ENCODE measurements around the gene CCDC167. TPM values are rescaled to one million over a fixed set of nuclear protein-coding genes. Genes with fewer than 3 reads are reported as not detected.

The CCDC167 gene
- total RNA-seq, 1 donor from 2014 or later: 38.3 TPM

- Mint-ChIP-seq H3K4me3 (peak overlapping the region; percentile 82), H3K36me3 (no peaks in the 10 kb centered on the region), H3K9me3 (no peaks in the 10 kb centered on the region), H3K27me3 (peaks cover 80% of the 10 kb centered on the region), H3K4me1 (ENCODE audit: unreplicated experiment) (peaks cover 24% of the 10 kb centered on the region), H3K27ac (no peak overlapping the region)
- no peak for DNase-seq (ENCODE audit: extremely low spot score, unreplicated experiment)
- peak; percentile 41 for TF ChIP-seq CTCF (conservative IDR thresholded peaks at IDR 0.05)
Measured at GRCh38 chr6:37535759-37536490, 36.2 kb upstream of the CCDC167 start.

GRCh38 chr6:37535428-37535758 lies 35.7 kb upstream of the CCDC167 start:
- Mint-ChIP-seq H3K27me3 (peaks cover 83% of the 10 kb centered on the region), H3K27ac (no peak overlapping the region), H3K9me3 (no peaks in the 10 kb centered on the region), H3K4me3 (peak overlapping the region; percentile 82), H3K4me1 (ENCODE audit: unreplicated experiment) (peaks cover 24% of the 10 kb centered on the region), H3K36me3 (no peaks in the 10 kb centered on the region)
- TF ChIP-seq CTCF (conservative IDR thresholded peaks at IDR 0.05): no peak
- DNase-seq (ENCODE audit: extremely low spot score, unreplicated experiment): no peak

DNA sequence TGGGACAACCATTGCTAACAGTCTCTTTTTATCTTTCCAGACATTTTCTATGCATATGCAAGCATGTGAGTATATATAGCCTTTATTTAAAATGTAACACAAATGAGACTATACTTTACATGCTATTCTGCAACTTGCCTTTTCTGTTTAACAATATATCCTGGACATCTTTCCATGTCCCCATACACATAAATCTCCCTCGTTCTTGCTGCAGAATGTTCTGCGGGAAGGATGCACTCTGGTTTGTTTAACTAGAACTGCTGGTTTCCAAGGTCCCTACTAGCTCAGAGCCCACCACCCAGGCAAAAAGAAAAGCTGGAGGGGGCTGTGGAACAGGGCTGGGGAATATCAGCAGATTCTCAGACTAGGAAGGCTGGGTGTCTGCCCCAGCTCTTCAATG lies 35.2 kb upstream of the CCDC167 start:
- peaks cover 27% of the 10 kb centered on the region for H3K4me1 Mint-ChIP-seq (ENCODE audit: unreplicated experiment)
- DNase-seq (ENCODE audit: extremely low spot score, unreplicated experiment): no peak
- peak overlapping the region; percentile 82 for H3K4me3 Mint-ChIP-seq
- no peak overlapping the region for H3K27ac Mint-ChIP-seq
- no peaks in the 10 kb centered on the region for H3K36me3 Mint-ChIP-seq
- no peaks in the 10 kb centered on the region for H3K9me3 Mint-ChIP-seq
- TF ChIP-seq CTCF (conservative IDR thresholded peaks at IDR 0.05): no peak
- peaks cover 81% of the 10 kb centered on the region for H3K27me3 Mint-ChIP-seq

DNA sequence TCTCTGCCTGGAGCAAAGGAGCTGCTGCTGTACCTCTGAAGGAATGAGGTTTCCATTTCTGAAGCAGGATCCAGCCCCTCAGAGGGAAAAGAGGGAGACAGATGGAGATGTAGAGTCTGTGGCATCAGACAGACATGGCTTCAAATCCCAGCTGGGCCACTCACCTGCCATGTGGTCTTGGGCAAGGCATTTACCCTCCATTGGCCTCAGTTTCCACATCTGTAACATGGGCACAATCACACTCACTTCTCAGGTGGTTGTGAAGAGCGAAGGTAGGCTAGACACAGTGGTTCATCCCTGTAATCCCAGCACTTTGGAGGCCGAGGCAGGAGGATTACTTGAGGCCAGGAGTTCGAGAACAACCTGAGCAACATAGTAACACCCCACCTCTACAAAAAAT lies 32.4 kb upstream of the CCDC167 start:
- DNase-seq (ENCODE audit: extremely low spot score, unreplicated experiment): no peak
- Mint-ChIP-seq H3K27me3 (peaks cover 66% of the 10 kb centered on the region), H3K9me3 (no peaks in the 10 kb centered on the region), H3K36me3 (no peaks in the 10 kb centered on the region), H3K4me3 (no peak overlapping the region), H3K4me1 (ENCODE audit: unreplicated experiment) (peaks cover 22% of the 10 kb centered on the region), H3K27ac (peak overlapping the region; percentile 17)
- no peak for TF ChIP-seq CTCF (conservative IDR thresholded peaks at IDR 0.05)

- Mint-ChIP-seq H3K4me3 (no peak overlapping the region), H3K9me3 (no peaks in the 10 kb centered on the region), H3K36me3 (no peaks in the 10 kb centered on the region), H3K4me1 (ENCODE audit: unreplicated experiment) (peaks cover 20% of the 10 kb centered on the region), H3K27me3 (peaks cover 70% of the 10 kb centered on the region), H3K27ac (no peak overlapping the region)
- no peak for TF ChIP-seq CTCF (conservative IDR thresholded peaks at IDR 0.05)
- no peak for DNase-seq (ENCODE audit: extremely low spot score, unreplicated experiment)
Measured at GRCh38 chr6:37531437-37532036, 31.8 kb upstream of the CCDC167 start.

Measured in type B pancreatic cell (in vitro differentiated cells).